Measurements from ENCODE around the gene USP47. TPM values are rescaled to one million over a fixed set of nuclear protein-coding genes. Genes with fewer than 3 reads are reported as not detected.

The USP47 gene
- total and polyA plus RNA-seq, 2 of the 13 experiments (the other 11 are each of a cell fraction or from before 2014, with no cell fraction given), result 12.2 to 52.7 TPM

DNA sequence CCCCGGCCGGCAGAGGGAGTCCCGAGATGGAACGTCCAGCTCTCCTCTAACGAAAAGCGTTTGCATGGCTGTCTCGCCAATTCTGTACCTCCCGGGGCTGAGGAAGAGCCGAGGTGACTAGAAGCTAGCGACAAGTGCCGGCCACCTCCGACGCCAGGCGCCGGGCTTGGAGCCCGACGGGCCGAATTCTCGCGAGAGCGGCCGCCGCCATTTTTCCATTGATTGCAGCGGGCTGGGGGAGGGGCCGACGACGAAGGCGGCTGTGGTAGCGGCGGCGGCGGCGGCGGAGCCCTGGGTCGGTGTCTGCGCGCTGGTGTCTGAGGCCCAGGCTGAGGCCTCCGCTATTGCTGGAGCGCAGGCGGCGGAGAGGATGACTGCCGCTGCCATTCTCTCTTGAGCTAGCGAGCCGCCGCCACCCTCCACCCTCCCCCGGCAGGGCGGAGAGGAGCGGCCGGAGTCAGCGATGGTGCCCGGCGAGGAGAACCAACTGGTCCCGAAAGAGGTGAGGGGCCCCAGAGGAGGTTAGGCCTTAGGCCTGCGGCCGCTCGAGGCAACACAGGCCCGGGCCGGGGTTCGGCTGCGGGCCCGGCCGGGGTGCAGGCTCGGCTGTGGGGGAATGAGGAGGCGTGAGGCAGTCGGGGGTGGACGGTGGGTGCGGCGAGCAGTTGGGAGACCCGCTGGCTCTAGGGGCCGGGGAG is at the start of gene USP47 (continued):
- TF ChIP-seq TFDP2 (CRISPR knock-in tag; IDR thresholded peaks at IDR 0.05) (peak; percentile 47; the same call in 1 of the 2 replicates), ZEB1 (IDR thresholded peaks at IDR 0.05; ENCODE audit: insufficient replicate concordance, low read depth) (no peak), ZBTB42 (CRISPR knock-in tag; IDR thresholded peaks at IDR 0.05) (0 out of 2 replicates have a peak, but pooled peaks have one; percentile 60), ZNF484 (CRISPR knock-in tag; IDR thresholded peaks at IDR 0.05; ENCODE audit: borderline replicate concordance, low read depth) (0 out of 2 replicates have a peak, but pooled peaks have one; percentile 23), GATAD2A (CRISPR knock-in tag; IDR thresholded peaks at IDR 0.05) (peak; percentile 29; the same call in 1 of the 2 replicates), SMARCE1 (IDR thresholded peaks at IDR 0.05; ENCODE audit: borderline replicate concordance) (no peak), ZNF75D (CRISPR knock-in tag; IDR thresholded peaks at IDR 0.05; ENCODE audit: borderline replicate concordance) (no peak), KLF16 (CRISPR knock-in tag; IDR thresholded peaks at IDR 0.05) (peak in 1 of 2 experiments; percentile 82; a peak in 2 of 4 replicates), NKX3-1 (CRISPR knock-in tag; IDR thresholded peaks at IDR 0.05) (peak; percentile 40; the same call in 1 of the 2 replicates), ZNF235 (CRISPR knock-in tag; IDR thresholded peaks at IDR 0.05; ENCODE audit: borderline replicate concordance) (peak; percentile 85; the same call in 1 of the 2 replicates), ZNF335 (CRISPR knock-in tag; IDR thresholded peaks at IDR 0.05) (0 out of 2 replicates have a peak, but pooled peaks have one; percentile 41), ZNF879 (CRISPR knock-in tag; IDR thresholded peaks at IDR 0.05) (no peak; the same call in 1 of the 2 replicates), REPIN1 (CRISPR knock-in tag; IDR thresholded peaks at IDR 0.05; ENCODE audit: borderline replicate concordance, low read depth) (0 out of 2 replicates have a peak, but pooled peaks have one; percentile 35), ZNF292 (CRISPR knock-in tag; IDR thresholded peaks at IDR 0.05; ENCODE audit: borderline replicate concordance, low read depth) (peak; percentile 84; the same call in 1 of the 2 replicates), FOXO4 (CRISPR knock-in tag; conservative IDR thresholded peaks at IDR 0.05) (0 out of 2 replicates have a peak, but pooled peaks have one; percentile 86), MYPOP (CRISPR knock-in tag; IDR thresholded peaks at IDR 0.05) (no peak; the same call in none of the 2 replicates)
- TF ChIP-seq, protein P1, sequence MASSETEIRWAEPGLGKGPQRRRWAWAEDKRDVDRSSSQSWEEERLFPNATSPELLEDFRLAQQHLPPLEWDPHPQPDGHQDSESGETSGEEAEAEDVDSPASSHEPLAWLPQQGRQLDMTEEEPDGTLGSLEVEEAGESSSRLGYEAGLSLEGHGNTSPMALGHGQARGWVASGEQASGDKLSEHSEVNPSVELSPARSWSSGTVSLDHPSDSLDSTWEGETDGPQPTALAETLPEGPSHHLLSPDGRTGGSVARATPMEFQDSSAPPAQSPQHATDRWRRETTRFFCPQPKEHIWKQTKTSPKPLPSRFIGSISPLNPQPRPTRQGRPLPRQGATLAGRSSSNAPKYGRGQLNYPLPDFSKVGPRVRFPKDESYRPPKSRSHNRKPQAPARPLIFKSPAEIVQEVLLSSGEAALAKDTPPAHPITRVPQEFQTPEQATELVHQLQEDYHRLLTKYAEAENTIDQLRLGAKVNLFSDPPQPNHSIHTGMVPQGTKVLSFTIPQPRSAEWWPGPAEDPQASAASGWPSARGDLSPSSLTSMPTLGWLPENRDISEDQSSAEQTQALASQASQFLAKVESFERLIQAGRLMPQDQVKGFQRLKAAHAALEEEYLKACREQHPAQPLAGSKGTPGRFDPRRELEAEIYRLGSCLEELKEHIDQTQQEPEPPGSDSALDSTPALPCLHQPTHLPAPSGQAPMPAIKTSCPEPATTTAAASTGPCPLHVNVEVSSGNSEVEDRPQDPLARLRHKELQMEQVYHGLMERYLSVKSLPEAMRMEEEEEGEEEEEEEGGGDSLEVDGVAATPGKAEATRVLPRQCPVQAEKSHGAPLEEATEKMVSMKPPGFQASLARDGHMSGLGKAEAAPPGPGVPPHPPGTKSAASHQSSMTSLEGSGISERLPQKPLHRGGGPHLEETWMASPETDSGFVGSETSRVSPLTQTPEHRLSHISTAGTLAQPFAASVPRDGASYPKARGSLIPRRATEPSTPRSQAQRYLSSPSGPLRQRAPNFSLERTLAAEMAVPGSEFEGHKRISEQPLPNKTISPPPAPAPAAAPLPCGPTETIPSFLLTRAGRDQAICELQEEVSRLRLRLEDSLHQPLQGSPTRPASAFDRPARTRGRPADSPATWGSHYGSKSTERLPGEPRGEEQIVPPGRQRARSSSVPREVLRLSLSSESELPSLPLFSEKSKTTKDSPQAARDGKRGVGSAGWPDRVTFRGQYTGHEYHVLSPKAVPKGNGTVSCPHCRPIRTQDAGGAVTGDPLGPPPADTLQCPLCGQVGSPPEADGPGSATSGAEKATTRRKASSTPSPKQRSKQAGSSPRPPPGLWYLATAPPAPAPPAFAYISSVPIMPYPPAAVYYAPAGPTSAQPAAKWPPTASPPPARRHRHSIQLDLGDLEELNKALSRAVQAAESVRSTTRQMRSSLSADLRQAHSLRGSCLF (CRISPR knock-in tag; IDR thresholded peaks at IDR 0.05; ENCODE audit: borderline replicate concordance), result no peak
